Glutamatergic neuron (in vitro differentiated cells): Measurements from ENCODE around the gene GCC1. TPM values are rescaled to one million over a fixed set of nuclear protein-coding genes. Genes with fewer than 3 reads are reported as not detected.
"Not testable (repeated sequence)": the region's sequence is repeated elsewhere in the genome, so short reads cannot be mapped to it uniquely, and the experiment has no call there.

ENCODE experiments used
- DNase-seq: peaks from one replicate; pipeline ENCODE4 v3.0.0; 2022
- H3K27ac Mint-ChIP-seq: one replicate; pipeline ENCODE4 v1.8.0; 2020; ENCODE audit warnings: mild to moderate bottlenecking, mixed read lengths, inconsistent platforms; ENCODE audit not compliant: unreplicated experiment
- H3K27me3 Mint-ChIP-seq: one replicate; pipeline ENCODE4 v1.8.0; 2020; ENCODE audit warnings: mild to moderate bottlenecking, moderate library complexity, mixed read lengths, inconsistent platforms; ENCODE audit not compliant: unreplicated experiment
- H3K36me3 Mint-ChIP-seq: one replicate; pipeline ENCODE4 v1.8.0; 2020; ENCODE audit warnings: mild to moderate bottlenecking, mixed read lengths, inconsistent platforms; ENCODE audit not compliant: unreplicated experiment
- H3K4me1 Mint-ChIP-seq: one replicate; pipeline ENCODE4 v1.8.0; 2020; ENCODE audit warnings: mild to moderate bottlenecking, low read depth, mixed read lengths, inconsistent platforms; ENCODE audit not compliant: unreplicated experiment
- H3K4me3 Mint-ChIP-seq: one replicate; pipeline ENCODE4 v1.8.0; 2020; ENCODE audit warnings: mild to moderate bottlenecking, mixed read lengths, inconsistent platforms; ENCODE audit not compliant: unreplicated experiment
- H3K9me3 Mint-ChIP-seq: one replicate; pipeline ENCODE4 v1.8.0; 2020; ENCODE audit warnings: mild to moderate bottlenecking, moderate library complexity, mixed read lengths, inconsistent platforms; ENCODE audit not compliant: unreplicated experiment
- CTCF ChIP-seq: fragments of 200-600 bp; sonication (generic); IDR thresholded peaks from one replicate; pipeline ENCODE4 v1.5.0; 2021; ENCODE audit not compliant: partially characterized antibody, unreplicated experiment
- total RNA-seq: library from RNA; stranded (reverse); fragmentation: NEBNext Ultra II Directional; extraction: Animal tissue kit (Norgen Biotek cat#: 25700); gene quantifications from one replicate; pipeline ENCODE4 v1.2.1, GENCODE V29; 2021; ENCODE audit not compliant: unreplicated experiment

Gene GCC1
- total RNA-seq, 1 donor from 2014 or later: 14.9 TPM

DNA sequence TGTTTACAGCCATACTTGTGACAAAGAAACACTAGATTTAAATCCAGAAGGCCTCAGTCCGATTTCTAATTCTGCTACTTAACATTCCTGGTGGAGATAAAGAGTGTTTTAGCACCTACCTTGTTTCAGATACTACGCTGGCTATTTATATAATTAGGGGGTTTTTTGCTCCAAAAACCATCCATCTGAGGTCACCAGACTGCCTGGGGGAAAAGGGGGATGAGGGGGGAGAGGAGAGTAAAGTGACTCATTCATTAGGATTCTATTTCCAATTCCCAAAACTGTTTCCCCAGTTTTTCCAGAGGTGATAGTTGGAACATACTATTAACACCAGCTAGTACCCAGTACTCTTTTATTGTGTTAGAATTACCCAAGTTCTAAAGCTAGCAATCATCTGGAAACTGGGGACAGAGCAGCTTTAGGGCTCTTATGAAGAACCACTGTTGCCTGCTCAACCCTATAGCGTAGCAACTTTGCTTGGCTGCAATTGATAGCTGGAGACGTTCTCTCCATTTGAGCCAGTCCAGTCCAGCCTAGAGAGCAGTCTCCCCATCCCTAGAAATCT lies 6.6 kb downstream of the GCC1 start:
- Mint-ChIP-seq H3K36me3 (peaks cover 5% of the 10 kb centered on the region), H3K27me3 (no peaks in the 10 kb centered on the region), H3K9me3 (no peaks in the 10 kb centered on the region), H3K4me1 (peaks cover 5% of the 10 kb centered on the region), H3K27ac (no peak overlapping the region), H3K4me3 (no peak overlapping the region)
- TF ChIP-seq CTCF: no peak
- DNase-seq: no peak

DNA sequence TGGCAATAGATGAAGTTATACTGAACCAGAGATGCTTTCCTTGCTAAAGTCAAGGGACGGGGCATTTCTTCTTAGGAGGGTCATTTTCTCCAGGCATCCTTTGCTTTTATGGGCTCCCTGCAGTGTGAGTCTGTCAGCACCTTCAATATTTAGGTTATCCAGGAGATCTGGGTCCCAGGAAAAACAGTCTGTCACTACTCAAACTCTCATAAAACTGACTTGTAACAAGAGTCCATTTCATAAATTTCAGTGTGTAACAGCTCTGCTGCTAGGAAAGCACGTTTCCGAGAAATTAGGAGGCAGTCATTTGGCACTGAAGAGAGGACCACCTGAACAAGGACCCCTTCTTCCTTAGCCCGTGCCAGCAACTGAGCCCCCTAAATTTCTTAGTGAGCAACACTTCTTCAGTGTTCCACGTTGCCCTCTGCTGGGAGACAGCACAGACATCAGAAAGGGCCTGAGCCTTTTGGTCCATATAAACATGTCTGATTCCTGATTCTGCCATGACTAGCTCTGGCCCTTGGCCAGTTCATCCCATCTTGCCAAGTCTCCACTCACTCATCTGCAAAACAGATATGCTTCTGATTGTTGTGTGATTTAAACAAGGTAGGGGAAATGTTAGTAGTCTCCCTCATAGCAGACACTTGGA lies 7.2 kb downstream of the GCC1 start:
- H3K27me3 Mint-ChIP-seq: no peaks in the 10 kb centered on the region
- no peak for TF ChIP-seq CTCF
- H3K9me3 Mint-ChIP-seq: no peaks in the 10 kb centered on the region
- peaks cover 3% of the 10 kb centered on the region for H3K4me1 Mint-ChIP-seq
- no peak for DNase-seq
- no peak overlapping the region for H3K27ac Mint-ChIP-seq
- no peak overlapping the region for H3K4me3 Mint-ChIP-seq
- peaks cover 5% of the 10 kb centered on the region for H3K36me3 Mint-ChIP-seq

GRCh38 chr7:127571741-127572505 lies 13.5 kb downstream of the GCC1 start:
- DNase-seq: no peak
- H3K36me3 Mint-ChIP-seq: no peaks in the 10 kb centered on the region
- no peak for TF ChIP-seq CTCF
- H3K4me3 Mint-ChIP-seq: no peak overlapping the region
- no peaks in the 10 kb centered on the region for H3K4me1 Mint-ChIP-seq
- no peak overlapping the region for H3K27ac Mint-ChIP-seq
- H3K9me3 Mint-ChIP-seq: no peaks in the 10 kb centered on the region
- H3K27me3 Mint-ChIP-seq: no peaks in the 10 kb centered on the region

DNA sequence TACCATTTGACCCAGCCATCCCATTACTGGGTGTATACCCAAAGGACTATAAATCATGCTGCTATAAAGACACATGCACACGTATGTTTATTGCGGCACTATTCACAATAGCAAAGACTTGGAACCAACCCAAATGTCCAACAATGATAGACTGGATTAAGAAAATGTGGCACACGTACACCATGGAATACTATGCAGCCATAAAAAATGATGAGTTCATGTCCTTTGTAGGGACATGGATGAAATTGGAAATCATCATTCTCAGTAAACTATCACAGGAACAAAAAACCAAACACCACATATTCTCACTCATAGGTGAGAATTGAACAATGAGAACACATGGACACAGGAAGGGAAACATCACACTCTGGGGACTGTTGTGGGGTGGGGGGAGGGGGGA lies 17.4 kb downstream of the GCC1 start:
- not testable (repeated sequence) for H3K27ac Mint-ChIP-seq, H3K27me3 Mint-ChIP-seq, H3K4me1 Mint-ChIP-seq, H3K9me3 Mint-ChIP-seq, H3K4me3 Mint-ChIP-seq, DNase-seq, H3K36me3 Mint-ChIP-seq

DNA sequence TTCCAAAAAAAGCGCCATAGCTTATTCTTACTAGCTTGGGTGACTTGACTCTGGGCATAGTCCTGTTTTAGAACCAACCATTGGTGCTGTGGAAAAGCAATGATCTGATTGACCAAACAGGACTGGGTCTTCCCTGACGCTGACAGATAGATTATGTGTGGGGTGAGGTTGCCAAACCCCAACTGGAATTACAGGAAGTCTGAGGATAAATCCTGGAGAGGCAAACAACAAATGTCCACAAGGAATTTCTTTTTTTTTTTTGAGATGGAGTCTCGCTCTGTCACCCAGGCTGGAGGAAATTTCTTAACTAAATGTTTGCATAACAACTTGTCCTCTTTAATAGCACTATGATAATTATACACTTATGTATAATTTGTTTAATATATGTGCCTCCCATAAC lies 19.2 kb downstream of the GCC1 start:
- Mint-ChIP-seq H3K27ac (no peak overlapping the region), H3K4me1 (no peaks in the 10 kb centered on the region), H3K27me3 (peaks cover 4% of the 10 kb centered on the region), H3K36me3 (peaks cover 5% of the 10 kb centered on the region), H3K4me3 (no peak overlapping the region), H3K9me3 (no peaks in the 10 kb centered on the region)
- TF ChIP-seq CTCF: no peak
- no peak for DNase-seq
